SW480 (cell line): ENCODE results near the gene PALM.
A peak's percentile ranks its signal among the peaks of the same experiment; 100 is the strongest.

Experiments used
- DNase-seq: peaks from one replicate; pipeline ENCODE4 v3.0.0-alpha.2; 2016; ENCODE audit warnings: low spot score

PALM gene

DNA sequence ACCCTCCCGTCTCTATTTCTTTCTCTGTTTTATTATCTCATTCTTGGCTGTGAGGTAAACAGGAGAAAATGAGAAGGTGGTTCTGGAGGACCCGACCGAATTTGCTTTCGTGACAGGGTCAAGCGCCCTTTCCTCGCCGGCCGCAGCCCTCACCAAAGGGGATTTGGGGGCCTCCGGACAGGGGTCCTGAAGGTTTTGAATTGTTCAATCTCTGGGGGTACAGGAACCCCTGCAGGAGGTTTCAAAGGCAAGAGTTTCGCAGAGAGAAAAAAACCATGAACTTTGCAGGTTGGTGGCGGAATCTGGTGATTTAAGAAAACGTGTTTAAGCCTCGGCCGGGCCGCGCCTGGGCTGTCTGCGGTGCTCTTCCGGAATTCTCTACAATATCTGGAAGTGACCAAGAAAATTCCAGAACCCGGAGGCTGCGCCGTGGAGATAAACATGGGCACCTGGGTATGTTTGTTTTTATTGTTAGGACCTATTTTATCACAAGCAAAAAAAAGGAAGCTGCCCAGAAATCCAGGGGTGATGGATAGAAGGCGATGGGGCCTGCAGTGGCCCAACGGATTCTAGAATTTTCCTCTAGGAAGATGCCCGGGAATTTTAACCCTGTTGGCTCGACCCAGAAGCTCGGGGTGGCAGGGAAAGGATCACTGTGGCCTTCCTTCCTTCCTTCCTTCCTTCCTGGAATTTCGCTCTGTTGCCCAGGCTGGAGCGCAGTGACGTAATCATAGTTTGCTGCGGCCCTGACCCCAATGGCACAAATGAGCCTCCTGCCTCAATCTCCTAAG, 74.3 kb downstream of the PALM start:
- no peak for DNase-seq

DNA sequence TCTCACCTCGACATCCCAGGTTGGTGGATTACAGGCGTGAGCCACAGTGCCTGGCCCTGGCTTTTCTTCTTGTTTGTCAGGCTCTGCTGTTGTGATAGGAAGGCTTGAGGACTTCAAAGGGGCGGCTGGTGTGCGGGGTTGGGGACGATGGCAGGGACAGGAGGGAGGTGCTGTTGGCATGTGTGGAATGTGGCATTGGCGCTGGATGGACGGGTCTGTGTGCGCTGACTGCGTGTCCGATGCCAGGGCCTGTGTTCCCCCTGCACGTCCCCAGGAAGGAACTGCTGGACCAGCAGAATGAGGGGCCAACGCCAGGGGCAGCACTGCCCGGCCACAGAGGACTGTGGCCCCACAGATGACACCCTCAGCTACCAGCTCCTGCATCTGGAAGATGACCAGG, 75.8 kb downstream of the PALM start:
- peak; percentile 39 for DNase-seq

DNA sequence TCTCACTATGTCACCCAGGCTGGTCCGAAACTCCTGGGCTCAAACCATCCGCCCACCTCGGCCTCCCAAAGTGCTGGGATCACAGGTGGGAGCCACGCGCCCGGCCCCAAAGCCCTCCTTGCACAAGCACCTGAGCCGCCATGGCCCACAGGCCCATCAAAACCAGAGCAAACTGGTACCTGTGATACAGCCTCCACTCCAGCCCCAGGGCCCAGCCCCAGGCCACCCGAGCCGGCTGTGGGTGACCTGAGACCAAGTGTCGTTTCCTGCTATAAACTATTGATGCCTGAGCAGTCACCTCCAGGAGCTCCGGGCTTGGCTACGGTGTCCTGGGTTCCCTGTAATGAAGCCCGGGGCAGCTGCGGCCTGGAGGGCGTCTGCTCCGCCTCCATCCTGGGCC, 78.8 kb downstream of the PALM start:
- no peak for DNase-seq

DNA sequence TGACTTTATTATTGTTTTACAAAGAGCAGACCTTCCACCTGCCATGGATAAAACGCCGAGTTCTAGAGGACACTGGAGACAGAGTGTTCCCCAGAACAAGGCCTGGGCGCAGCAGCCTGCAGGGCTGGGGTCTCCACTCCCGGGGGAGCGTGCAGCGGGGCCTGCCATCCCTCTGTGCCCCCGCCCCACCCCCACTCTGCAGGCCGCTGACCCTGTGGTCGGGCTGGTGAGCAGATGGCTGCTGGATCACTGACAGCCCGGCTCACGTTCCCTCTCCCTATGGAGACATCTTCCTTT, 79.9 kb downstream of the PALM start:
- no peak for DNase-seq

DNA sequence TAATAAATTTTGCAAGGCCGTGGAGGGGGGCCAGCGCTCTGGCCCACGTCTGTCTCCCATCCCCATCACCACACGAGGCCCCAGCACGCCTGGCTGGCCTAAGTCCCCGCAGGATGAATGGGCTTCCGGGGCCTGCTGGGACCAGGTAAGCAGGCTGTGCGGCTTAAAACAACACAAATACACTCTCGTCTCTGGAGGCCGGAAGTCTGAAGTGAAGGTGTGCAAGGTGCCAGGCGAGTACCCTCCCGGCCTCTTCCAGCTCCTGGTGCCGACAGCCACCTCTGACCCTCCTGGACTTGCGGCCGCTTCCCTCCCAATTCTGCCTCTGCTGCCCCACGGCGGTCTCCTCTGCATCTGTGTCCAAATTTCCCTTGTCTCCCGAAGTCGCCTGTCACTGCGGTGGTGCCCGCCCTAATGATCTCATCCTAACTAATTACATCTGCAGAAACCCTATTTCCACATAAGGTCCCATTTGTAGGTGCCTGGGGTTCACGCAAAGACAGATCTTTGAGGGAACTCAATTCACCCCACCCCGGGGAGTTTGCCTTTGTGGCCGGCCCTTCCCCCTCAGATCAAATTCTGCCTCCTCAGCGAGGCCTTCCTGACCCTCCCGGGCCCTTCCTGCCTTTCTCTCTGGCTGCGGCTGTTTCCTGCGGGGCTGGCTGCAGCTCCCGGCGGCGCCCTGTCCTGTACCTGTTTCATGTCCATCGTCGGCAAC, 80.4 kb downstream of the PALM start:
- peak; percentile 62 for DNase-seq

DNA sequence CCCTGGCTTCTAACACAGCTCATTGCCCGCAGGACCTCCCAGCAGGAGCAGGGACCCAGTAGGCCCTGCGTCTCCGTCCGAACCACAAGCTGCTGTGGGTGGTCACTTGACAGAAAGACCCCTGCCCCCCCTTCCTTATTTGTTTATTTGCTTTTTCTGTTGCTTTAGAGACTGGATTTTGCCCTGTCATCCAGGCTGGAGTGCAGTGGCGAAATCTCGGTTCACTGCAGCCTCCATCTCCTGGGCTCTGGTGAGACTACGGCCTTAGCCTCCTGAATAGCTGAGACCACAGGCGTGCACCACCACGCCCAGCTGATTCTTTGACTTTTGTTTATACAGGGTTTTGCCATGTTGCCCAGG, 80.9 kb downstream of the PALM start:
- DNase-seq, result no peak

DNA sequence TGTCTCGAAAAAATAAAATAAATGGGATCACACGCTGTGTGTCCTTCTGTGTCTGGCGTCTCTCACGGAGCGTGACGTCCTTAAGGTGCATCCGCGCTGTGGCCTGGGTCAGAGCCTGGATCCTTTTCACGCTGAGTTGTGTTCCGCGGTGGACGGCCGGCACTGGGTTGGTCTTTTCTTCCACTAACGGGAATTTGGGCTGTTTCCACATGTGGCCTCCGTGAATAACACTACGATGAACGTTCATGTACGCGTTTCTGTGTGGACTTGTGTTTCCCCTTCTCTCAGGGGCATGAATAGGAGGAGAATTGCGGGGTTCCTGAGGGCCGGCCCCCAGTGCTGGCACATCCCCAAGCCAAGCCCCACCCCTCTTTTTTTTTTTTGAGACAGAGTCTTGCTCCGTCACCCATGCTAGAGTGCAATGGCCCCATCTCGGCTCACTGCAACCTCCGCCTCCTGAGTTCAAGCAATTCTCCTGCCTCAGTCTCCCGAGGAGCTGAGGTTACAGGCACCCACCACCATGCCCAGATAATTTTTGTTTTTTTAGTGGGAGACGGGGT, 82.4 kb downstream of the PALM start:
- no peak for DNase-seq

DNA sequence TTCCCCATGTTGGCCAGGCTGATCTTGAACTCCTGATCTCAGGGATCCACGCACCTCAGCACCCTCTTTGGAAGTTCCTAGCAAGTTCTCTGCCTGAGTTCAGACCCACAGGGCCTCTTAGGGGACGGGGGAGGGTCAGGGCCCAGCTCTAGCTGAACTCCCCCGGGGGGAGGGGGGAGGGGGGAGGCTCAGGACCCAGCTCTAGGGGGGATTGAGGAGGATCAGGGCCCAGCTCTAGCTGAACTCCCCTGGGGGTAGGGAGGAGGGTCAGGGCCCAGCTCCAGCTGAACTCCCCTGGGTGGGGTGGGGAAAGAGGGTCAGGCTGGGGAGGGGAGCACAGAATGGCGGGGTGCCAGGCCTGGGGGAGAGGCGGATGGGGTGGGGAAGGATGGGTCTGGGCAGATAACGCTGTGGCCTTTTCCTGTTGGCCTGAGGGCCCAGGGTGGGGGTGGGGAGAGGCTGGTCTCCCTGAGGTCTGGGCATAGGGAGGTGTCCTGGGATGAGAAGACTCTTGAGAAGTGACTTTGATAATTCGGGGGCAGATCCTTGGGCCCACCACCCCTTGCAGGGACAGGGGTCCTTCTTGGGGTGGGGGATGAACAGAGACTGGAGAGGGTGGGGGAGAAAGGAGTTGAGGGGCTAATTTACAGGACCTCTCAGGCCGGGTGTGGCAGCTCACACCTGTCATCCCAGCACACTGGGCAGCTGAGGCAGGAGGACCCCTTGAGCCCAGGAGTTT, 83.0 kb downstream of the PALM start:
- DNase-seq, result no peak

DNA sequence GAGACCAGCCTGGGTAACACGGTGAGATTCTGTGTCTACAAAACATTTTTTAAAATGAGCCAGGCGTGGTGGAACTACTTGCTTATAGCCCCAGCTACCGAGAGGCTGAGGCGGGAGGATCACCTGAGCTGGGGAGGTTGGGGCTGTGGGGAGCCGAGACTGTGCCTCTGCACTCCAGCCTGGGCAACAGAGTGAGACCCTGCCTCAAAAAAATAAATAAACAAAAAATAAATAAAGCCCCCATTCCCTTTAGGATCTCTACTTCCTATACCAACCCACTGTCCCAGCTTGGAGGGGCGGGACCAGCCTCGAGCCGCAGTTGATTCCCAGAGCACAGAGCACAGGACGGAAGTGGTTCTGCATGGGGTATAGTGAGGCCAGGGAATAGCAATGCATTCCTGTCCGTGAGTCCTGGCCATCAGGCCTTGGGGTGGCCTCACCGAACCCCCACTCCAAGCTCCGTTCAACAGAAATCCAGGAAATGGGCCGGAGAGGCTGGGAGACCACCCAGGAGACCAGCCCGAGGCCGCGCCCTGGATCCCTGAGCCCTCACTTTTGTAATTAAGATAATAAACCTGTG, 83.7 kb downstream of the PALM start:
- no peak for DNase-seq

DNA sequence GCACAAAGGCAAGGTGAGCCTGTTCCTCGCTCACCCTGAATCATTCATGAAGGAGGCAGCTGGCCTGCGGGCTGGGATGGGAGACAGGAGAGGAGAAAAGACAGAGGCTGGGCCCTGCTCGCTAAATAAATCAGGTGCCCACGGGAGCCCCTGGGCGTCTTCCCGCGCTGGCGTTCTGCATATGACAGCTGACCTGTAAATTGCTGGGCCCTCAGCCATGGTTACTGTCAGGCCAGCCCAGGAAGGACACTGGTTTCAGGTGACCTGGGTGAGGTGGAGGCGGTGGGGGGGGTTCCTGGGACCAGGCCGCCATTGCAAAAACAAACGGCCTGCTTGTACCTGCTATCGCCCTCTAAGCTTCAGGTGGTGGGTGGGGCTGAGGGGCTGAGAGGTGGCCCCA, 85.1 kb downstream of the PALM start:
- DNase-seq, result no peak

DNA sequence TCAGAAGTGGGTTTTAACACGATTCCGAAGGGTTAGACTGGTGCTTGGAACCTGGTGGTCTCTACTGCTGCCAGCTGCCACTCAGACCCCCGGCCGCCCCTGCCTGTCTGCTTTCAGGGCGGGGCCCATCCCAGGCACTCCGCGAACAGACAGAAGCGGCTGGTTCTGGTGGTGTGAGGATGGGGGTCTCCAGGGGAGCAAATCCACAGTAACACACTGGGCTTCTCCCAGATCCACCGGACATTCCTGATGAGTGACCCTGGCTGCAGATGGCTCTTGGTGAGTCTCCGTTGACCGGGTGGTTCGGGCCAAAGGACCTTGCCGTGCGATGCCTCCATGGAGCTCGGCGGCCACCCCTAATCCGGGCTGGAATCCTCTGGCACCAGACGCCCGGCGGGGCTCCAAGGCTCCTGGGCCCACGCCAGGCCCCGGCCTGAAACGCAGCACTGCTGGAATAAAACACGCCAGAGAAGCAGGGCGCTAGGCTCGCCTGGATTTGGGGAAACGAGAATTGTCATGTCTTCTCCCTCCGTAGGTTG, 86.4 kb downstream of the PALM start:
- no peak for DNase-seq

DNA sequence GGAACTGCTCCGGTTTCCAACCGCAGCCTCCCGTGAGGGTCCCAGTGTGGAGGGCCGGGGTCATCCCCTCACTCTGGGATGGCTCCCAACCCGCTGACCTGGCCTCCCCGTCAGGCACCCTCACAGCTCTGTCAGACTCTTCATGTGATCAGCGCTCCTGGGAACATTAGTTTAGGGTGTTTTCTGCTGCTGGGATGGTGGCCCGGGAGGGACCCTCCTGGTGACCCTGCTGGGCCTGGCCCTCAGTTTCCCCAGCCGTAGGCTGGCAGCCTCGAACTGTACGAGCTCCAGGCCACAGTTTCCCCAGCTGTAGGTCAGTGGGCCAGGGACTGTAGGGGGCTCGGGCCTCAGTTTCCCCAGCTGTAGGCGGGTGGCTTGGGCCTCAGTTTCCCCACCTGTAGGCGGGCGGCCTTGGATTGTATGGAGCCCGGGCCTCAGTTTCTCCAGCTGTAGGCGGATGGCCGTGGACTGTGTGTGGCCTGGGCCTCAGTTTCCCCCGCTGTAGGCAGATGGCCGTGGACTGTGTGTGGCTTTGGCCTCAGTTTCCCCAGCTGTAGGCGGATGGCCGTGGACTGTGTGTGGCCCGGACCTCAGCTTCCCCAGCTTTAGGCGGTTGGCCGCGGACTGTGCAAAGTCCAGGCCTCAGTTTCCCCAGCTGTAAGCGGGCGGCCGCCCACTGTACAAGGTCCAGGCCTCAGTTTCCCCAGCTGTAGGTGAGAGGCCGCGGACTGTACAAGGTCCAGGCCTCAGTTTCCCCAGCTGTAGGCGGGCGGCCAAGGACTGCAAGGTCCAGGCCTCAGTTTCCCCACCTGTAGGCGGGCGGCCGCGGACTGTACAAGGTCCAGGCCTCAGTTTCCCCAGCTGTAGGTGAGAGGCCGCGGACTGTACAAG, 87.2 kb downstream of the PALM start:
- no peak for DNase-seq

DNA sequence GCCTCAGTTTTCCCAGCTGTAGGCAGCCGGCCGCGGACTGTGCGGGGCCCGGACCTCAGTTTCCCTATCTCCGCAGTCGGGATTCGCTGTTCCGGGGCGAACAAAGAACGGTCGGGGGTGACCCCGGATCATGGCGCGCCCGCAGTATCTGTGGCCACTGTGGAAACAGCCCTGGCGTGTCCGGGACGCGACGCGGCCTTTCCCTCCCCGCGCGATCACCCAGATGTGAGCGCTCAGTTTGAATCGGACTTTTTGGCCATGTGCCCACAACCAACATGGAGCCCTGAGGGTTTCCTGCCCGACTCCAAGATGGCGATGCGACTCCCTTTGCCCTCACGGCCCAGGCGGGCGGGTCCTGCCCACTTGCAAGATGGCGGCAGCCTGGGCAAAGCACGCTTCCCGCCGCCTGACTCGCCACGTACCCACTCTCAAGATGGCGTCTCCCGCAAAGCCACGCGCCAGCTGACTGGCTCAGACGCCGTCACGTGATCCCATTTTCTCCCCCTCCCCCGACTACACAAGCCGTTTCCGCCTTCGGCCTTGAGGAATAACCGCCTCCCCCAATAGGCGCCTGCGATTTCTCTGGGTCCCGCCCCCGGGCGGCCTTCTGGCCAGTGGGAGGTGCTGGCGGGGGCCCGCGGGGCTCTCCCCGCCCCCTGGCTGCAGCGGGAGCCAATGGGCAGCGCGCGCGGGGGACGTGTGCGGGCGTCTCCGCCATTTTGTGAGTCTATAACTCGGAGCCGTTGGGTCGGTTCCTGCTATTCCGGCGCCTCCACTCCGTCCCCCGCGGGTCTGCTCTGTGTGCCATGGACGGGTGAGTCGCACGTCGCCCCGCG, 88.2 kb downstream of the PALM start, which contains the start of gene PTBP1:
Gene PTBP1, plus strand, starts transcription at position 761 of the 836 bp plus-strand sequence. Its CDS starts 46 bp downstream, at position 807.
- DNase-seq, result peak; percentile 98
